Hematopoietic multipotent progenitor cell treated with erythropoietin and hydrocortisone succinate and interleukin-3 and kit ligand, for 4 days (in vitro differentiated cells): Measurements from ENCODE around the gene ARL2.

Experiments
- DNase-seq: peaks from one replicate; pipeline ENCODE4 v3.0.0-alpha.2; 2015

ARL2 gene

DNA sequence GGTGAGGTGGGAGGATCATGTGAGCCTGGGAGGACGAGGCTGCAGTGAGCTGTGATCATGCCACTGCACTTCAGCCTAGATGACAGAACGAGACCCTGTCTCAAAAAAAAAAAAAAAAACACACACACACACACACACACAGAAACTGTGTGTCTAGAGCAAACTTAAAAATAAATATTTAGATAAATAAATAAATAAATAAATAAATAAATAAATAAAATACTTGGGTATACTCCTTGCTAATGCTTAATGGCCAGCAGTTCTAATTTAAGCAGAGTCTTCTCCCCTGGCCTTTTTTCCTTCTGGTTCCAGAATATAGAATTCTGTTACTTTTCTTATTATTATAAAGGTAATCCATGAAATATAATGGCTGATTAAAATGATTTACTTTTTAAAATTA, 5.1 kb upstream of the ARL2 start:
- DNase-seq = no peak

DNA sequence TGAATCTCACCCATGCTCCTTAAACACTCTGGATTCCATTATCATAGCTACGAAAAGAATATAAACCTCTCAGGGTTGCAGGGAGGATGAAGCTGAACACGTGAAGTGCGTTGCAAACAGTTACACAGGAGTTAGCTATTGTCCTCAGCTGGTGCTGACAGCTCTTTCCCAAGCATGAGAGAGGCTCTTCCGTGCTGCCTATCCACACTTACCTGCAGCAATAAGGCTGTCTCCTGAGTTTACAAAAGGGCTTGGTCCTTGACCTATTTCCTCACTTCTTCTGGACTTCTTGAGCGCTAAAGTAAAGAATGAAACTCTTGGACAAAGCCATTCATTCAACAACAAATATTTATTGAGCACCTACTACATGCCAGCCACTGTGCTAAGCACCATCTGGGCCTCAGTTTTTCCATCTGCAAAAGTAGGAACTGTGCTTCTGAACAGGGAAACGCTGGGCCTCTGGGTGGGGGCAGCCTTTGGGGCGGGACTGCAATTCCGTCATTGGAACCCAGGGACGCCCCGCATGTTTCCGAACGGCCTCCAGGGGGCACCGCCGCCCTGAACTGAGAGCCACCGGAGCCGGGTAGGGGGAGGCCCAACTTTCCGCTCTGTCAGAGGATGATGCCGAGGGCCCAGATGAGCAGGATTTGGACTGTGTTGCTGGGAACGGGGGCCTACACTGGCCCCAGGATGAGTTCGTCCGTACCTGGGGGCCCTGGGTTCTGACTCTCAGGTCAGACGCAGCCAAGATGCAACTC, 651 bp upstream of the ARL2 start:
- peak; percentile 97 for DNase-seq

DNA sequence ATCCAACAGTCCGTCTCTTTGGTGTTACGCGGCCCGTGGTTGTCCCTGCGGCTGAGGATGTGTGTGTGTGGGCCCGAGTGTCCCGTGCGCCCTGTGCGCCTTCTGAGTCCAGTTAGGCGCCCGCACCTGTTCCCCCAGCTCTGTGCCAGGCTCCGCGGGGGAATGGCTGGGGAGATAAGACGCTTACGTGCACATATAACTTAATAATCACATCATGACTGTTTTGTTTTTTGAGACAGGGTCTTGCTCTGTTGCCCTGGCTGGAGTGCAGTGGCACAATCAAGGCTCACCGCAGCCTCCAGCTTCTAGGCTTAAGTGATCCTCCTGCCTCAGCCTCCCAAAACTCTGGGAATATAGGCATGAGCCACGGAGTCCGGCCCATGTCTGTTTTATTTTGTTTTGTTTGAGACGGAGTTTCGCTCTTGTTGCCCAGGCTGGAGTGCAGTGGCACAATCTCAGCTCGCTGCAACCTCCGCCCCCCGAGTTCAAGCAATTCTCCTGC, 817 bp downstream of the ARL2 start:
- peak; percentile 72 for DNase-seq

DNA sequence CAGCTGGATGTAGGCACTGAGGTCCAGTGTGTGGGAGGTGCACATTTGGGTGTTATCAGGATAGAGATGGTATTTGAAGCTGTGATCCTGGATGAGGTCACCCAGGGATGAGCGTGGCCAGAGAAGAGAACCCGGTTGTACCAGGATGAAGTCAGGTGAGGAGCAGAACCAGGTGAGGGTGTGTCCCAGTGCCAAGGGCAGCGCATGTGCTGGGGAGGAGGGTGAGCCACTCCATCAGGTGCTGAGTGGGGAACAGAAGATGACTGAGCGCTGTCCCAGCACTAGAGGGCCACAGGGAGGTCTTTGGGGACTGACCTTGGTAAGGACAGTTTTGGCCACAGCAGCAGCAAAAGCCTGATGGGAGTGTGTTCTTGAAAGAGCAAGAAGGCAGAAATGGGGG, 2.7 kb downstream of the ARL2 start:
- peak; percentile 41 for DNase-seq

DNA sequence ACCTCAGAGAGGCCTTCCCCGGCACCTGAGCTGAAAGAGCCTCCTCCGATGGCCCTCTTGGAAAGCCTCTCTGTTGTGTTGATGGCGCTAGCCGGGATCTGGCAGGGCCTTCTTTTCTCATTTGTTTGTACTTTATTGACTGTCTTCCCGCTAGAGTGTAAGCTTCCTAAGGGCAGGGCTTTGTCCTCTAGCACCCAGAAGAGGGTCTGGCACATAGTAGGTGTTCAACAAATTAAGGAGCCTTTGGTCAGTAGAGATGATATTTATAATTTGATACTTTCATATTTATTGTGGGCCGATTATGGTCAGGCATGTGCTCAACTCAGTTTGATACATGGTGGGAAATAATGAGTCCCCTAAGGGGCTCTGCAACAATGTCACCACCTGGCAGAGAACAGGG, 4.0 kb downstream of the ARL2 start:
- DNase-seq = no peak

DNA sequence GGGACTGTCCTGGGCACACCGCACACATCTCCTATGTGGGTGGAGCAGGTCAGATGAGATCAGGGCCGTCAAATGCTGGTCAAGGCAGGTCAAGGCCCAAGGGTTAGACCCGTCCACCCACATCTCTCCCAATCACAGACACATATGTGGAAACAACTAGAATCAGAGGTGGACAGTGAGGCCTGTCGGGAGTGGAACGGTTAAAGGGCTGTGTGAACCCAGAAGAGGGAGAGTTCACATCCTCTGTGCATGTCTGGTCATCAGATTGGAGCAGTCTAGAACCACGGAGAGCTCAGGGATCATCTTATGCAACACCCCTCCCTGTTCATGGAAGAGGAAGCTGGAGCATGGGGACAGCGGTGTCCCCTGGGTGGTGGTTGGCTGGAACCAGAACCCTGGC, 5.9 kb downstream of the ARL2 start:
- no peak for DNase-seq

DNA sequence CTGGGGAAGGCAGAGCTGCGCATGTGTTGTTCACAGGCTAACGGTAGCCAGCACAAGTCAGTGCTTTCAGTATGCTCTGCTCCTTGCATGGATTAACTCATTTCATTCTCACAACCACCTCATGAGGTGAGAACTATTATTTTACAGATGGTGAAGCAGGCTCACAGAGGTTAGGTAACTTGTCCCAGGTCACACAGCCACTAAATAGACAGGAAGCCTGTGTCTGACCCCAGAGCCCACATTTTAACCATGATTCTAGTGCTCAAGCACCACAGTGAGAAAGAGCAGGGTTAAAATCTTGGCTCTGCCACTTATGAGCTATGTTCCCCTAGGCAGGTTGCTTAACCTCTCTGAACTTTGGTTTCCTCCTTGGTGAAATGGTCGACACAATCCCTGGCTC, 7.0 kb downstream of the ARL2 start:
- no peak for DNase-seq

DNA sequence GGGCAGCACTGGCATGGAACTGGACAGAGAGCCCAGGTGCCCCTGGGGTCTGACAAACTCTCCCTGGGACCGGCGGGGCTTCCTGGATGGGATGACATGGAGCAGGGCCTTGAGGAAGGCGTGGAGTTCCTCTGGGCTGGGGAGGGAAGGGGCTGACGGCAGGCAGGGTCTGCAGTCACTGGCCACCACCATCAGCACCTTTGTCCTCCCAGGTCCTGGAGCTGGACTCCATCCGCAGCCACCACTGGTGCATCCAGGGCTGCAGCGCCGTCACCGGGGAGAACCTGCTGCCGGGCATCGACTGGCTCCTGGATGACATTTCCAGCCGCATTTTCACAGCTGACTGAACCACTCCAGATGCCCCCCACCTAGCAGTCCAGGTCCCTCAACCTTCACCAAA, 7.5 kb downstream of the ARL2 start:
- DNase-seq = no peak

DNA sequence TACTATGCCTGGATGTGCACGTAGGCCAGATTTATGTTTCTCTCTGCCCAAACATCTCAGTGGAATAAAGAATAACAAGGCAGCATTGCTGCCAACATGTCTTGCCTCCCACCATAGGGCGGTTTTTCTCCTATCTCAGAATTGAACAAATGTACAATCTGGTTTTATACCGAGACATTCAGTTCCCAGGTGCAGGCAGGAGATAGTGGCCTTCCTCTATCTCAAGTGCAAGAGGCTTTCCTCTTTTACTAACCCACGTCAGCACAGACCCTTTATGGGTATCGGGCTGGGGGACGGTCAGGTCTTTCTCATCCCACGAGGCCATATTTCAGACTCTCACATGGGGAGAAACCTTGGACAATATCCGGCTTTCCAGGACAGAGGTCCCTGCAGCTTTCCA, 9.5 kb downstream of the ARL2 start:
- peak; percentile 70 for DNase-seq

DNA sequence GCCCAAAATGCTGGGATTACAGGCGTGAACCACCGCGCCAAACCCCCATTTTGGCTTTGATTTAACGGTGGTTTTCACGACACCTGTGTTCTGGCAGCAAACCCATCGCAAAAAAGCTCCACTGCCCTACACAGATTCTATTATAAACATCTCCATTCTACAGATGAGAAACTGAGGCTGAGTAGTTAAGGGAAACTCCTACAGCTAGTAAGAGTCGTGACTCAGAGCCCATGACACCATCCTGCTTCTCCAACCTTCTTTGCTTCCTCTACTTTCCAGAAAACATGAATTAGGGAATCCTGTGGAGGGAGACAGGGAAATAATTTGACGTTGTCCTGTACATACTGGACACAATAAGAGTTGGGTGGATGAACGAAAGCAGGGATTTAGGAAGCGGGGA, 12.8 kb downstream of the ARL2 start:
- DNase-seq = no peak

DNA sequence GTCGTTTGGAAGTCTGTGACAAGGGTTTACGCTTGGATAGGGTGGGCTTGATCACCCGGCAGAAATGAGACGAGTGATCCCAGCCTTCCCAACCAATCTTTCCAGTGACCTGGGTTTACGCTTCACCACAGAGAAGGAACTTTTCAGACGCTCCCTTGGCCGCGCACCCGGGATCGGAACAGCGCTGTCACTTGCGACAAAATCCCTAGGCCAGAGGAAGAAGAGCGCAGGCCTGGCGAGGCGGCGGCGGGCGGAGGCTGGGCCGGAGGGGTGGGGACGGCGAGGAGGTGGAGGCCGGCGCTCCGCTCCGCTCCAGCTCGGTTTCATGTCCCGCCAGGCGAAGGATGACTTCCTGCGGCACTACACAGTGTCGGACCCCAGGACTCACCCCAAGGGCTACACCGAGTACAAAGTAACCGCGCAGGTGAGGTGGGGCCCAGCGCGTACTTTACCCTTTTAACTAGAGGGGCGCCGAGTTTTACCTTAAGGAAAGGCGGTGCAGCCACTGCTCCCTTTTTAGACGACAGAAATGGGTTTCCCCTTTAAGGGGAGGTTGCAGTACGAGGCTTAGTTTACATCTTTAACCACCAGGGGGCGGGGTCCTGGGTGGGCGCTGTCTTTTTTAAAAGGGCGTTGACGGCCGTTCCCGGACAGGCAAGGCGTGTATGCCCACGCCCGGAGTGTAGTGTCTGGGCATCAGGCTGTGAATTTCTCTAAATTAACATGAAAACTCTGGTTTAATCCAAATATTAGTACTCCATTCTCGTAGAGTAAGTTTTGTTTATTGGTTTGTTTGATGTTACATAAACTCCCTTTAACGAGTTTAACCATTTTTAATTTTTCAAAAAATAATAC, 13.5 kb downstream of the ARL2 start, which contains the start of gene SNX15:
Gene SNX15, plus strand, starts transcription at position 227 of the 855 bp plus-strand sequence. Its CDS starts 99 bp downstream, at position 326.
- peak; percentile 99 for DNase-seq

DNA sequence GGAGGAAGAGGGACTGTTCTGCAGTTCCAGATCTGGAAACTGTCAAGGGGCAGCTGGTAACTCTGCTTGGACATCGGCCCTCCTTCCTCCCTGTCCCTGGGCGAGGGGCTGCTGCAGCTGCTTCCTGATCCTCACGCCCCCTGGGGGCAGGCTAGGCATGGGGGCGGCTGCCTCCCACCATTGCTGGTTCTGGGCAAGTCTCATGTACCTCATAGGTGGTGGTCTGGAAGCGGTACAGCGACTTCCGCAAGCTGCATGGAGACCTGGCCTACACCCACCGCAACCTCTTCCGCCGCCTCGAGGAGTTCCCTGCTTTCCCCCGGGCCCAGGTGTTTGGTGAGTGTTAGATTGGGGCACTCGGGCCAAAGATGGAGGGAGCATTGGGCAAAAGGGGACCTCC, 18.3 kb downstream of the ARL2 start:
- DNase-seq = no peak

DNA sequence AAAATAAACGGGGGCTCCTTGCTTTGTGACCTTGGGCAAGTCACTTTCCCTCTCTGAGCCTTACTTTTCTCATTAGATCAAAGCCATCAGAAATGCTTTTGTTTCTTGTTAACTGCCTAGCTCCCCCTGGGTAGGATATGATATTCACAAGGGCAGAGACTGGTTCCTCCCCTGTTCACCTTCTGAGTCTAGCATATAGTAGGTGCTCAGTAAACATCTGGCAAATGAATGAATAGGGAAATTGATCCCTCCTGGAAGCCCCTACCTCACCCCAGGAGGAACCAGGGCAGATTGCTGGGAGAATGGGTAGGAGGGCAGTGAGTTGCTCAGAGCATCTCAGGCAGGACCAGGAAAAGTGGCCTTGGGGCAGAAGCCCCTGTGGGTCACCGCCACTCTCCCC, 20.5 kb downstream of the ARL2 start:
- DNase-seq = no peak

DNA sequence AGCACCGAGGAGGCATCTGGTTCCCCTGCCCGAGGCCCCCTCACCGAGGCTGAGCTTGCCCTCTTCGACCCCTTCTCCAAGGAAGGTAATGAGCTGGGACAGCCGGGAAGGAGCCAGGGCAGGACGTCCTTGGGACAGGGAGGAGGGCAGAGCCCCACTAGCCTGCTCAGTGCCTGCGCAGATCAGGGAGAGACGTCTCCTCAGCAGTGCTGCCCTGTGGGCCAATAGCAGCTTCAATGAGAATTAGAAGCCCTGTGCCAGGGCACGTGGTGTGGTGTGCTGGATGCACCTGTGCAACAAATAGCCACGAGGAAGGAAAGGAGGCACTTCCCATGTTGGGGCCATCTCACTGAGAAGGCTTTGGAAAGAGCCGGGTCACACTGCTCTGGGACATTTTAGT, 21.6 kb downstream of the ARL2 start:
- DNase-seq = no peak

DNA sequence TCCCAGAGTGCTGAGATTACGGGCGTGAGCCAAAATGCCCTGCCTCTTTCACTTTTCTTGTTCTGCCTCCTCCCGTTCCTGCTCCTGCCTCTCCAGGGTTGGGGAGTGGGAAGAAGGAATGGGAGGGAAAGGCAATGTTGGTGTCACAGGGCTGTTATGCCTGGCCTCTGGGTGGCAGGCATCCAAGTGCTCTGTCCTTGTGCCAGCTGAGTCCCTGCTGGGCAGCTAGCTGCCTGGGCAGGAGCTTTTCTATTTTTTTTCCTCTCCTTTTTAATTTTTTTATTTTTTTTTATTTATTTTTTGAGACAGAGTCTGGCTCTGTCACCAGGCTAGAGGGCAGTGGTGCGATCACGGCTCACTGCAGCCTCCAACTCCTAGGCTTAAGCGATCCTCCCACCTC, 23.0 kb downstream of the ARL2 start:
- DNase-seq = no peak

DNA sequence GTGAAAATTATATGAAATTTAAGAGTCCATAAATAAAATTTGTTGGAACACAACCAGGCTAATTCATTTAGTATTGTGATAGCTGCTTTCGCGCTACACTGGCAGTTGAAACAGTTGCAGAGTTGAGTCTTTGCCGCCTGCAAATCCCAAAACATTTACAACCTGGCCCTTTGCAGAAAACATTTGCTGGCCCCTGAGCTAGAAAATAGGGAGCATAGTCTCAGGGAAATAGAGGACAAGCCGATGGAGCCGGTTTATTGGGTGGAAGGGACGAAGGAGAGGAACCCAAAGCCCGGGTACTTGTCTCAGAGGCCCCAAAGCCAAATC, 26.5 kb downstream of the ARL2 start:
- no peak for DNase-seq

DNA sequence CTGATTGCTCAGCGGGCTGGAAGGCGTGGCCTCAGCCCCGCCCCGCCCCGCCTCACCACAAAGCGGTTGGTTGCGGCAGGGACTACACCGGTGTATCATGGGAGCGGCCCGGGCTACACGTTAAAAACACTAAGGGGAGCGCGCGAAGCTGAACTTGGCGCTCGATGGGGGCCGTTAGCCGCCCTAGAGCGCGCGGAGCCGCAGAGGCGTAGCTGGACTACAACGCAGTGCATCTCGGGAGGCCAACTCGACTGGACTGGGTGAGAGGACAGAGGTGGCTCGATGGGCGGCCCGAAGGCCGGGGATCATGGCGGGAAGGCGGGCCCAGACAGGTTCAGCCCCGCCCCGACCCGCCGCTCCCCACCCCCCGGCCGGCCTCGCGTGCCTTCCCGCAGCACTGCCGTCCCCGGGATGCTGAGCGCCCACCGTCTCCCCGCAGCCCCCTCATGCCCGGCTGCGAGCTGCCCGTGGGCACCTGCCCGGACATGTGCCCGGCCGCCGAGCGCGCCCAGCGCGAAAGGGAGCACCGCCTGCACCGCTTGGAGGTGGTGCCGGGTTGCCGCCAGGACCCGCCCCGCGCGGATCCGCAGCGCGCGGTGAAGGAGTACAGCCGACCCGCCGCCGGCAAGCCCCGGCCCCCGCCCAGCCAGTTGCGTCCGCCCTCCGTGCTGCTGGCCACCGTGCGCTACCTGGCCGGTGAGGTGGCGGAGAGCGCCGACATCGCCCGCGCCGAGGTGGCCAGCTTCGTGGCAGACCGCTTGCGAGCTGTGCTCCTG, 27.1 kb downstream of the ARL2 start, which contains the start of gene SAC3D1:
Gene SAC3D1, plus strand, starts transcription at position 364 of the 776 bp plus-strand sequence. Its CDS starts 83 bp downstream, at position 447.
- peak; percentile 99 for DNase-seq

DNA sequence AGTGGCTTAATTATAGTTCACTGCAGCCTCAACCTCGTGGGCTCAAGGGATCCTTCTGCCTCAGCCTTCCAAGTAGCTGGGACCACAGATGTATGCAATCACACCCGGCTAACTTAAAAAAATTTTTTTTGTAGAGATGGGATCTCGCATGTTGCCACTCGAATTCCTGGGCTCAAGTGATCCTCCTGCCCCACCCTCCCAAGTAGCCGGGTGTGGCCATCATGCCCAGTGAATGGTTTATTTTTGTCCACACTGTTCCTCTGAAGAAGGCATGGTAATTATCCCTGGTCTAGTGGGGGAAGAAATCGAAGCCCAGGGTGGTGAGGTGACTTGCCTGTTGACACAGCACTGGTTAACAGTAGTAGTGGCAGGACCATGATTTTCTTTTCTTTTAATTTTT, 28.9 kb downstream of the ARL2 start:
- DNase-seq = peak; percentile 29

DNA sequence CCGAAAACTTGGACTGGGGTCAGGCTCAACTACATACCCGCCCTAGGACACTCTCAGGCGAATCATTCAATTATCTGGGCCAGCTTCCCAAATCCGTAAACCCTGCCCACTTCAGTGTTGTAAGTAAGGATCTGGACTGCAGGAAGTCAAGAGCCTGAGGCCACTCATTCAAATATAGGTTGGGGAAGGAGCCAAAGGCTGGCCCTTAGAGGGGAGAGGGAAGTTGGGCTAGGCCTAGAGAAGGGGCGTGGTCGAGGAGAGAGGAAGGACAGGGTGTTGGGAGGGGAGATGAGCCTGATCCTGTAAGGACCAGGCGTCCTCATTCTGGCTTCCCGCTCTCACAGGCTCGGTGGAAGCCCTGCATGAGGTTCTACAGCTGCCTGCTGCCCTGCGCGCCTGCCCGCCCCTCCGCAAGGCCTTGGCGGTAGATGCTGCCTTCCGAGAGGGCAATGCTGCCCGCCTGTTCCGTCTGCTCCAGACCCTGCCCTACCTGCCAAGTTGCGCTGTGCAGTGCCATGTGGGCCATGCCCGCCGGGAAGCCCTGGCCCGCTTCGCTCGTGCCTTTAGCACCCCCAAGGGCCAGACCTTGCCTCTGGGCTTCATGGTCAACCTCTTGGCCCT, 30.0 kb downstream of the ARL2 start:
- peak; percentile 58 for DNase-seq

DNA sequence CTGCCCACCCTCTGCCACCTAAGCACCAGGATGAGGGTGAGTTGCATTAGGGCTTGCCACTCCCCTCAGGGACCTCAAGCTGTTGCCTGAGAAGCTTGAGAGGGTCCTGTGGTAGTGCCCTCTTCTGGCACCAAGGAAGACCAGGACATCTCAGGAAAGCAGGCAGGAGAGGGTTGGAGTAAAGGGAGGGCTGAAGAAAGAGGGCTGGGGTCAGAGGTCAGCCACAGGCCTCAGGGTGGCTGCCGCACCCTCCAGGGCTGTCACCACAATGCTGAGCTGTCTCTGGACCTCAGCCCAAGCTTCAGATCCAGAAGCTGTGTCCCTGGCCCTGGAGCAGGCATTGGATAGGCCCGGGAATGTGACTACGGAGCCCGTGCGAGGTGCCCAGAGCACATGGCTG, 31.1 kb downstream of the ARL2 start:
- no peak for DNase-seq

DNA sequence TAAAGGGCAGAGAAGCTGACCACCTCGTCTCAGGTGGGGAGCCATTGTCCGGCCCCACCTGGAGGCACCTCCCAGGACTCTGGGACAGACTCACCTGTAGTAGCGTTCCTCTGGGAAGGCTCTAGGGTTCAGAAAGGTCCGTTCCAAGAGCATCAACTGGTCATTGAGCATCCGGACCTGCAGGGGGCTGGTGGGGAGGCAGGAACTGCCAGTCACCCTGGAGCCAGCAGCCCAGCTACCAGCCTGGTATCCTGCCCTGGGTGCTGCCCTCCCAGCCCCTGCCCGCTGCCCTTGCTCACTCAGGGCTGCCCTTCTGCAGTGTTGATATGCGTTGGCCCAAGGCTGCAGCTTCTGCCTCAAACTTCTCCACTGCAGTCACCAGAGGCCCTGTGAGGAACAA, 31.8 kb downstream of the ARL2 start:
- no peak for DNase-seq

DNA sequence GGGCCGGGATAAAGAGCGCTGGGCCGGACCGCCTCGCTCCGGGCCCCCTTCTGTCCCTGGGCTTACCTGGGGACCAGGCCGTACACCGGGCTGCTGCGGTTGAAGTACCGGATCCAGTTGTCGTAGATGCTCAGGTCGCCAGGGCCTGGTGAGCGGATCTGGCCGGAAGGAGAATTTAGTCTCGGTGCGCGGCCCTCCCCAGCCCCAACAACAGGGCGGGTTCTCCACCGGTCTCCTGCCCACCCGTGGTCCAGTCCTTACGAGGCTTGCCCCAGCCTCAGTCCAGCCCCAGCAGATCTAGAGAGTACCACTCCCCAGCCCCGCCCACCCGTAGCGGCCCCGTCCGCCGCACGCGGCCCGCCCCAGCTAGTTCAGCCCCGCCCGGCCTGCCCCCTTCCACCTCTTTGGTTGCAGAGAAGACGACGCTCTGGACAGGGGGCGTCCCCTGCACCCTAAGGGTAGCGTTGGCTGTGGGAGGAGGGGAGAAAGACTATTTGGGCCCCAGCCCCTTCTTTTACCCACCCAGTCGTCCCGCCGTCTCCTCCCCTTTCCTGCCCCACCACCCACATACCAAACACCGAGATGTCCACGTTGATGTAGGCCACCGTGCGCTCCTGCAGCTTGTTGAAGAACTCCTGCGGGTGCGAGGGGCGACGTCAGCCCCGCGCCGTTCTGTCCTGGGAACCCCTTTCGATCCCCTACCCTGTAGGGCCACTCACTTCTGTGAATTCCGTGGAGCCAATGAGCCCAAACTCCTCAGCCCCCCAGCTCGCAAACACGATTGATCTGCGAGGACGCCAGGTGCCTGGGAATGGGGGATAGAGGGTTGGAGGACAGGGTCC, 33.8 kb downstream of the ARL2 start:
- DNase-seq = peak; percentile 50
